HG03558 (cell line): Measurements from ENCODE around the gene ATP5ME.
A peak's percentile ranks its signal among the peaks of the same experiment; 100 is the strongest.
"Not testable (repeated sequence)": the region's sequence is repeated elsewhere in the genome, so short reads cannot be mapped to it uniquely, and the experiment has no call there.

Experiments
- ATAC-seq: cut with Tn5 transposase; IDR thresholded peaks from one replicate; pipeline ENCODE4 v1.9.1; 2021; ENCODE audit warnings: moderate number of reproducible peaks; ENCODE audit not compliant: unreplicated experiment; ENCODE audit errors: extremely low read depth

ATP5ME gene

GRCh38 chr4:705278-706082, 31.4 kb upstream of the ATP5ME start, which contains the start of gene PCGF3:
Gene PCGF3 (plus strand): TSS chr4:705832. CDS start chr4:733681, 27,849 bp downstream.
- peak; percentile 69 for ATAC-seq

GRCh38 chr4:704971-705277, 30.8 kb upstream of the ATP5ME start:
- no peak for ATAC-seq

- ATAC-seq, result no peak
These were observed 30.3 kb upstream of the ATP5ME start for GRCh38 chr4:704198-704891.

GRCh38 chr4:703336-704197, 29.5 kb upstream of the ATP5ME start:
- ATAC-seq, result no peak

GRCh38 chr4:702618-703048, 28.6 kb upstream of the ATP5ME start:
- no peak for ATAC-seq

- ATAC-seq, result no peak
These were observed 26.6 kb upstream of the ATP5ME start for GRCh38 chr4:700587-701264.

GRCh38 chr4:699816-700580, 25.9 kb upstream of the ATP5ME start:
- ATAC-seq, result no peak

GRCh38 chr4:694341-694940, 20.4 kb upstream of the ATP5ME start:
- not testable (repeated sequence) for ATAC-seq

GRCh38 chr4:692771-693554, 18.9 kb upstream of the ATP5ME start:
- no peak for ATAC-seq

- no peak for ATAC-seq
These were observed 15.6 kb upstream of the ATP5ME start for GRCh38 chr4:689723-690122.

- ATAC-seq, result no peak
These were observed 15.0 kb upstream of the ATP5ME start, which contains the start of gene SLC49A3 for GRCh38 chr4:688854-689681. Gene SLC49A3 (minus strand): TSS chr4:689151. CDS start chr4:689127, 24 bp downstream.

GRCh38 chr4:687971-688853, 14.1 kb upstream of the ATP5ME start:
- ATAC-seq, result no peak

- ATAC-seq, result no peak
These were observed 13.2 kb upstream of the ATP5ME start for GRCh38 chr4:687048-687970.

GRCh38 chr4:686413-687040, 12.5 kb upstream of the ATP5ME start:
- no peak for ATAC-seq
